K562 (cell line): ENCODE results near the gene ABCC9. TPM values are rescaled to one million over a fixed set of nuclear protein-coding genes. Genes with fewer than 3 reads are reported as not detected.

ENCODE experiments used
- ATAC-seq: fragments of 200-7000 bp; cut with Tn5 transposase; 3 replicates; pipeline ENCODE4 v1.9.1; 2020; ENCODE audit warnings: moderate library complexity
- BruUV-seq: library from RNA; stranded (reverse); fragments of 400-500 nt; replicated peaks from 2 replicates; lab custom pipeline; 2021; lab: Mats Ljungman, UMichigan
- CTCF ChIA-PET: fragments of 300-600 bp; formaldehyde crosslinking; extraction: SDS; loops from one replicate; lab custom pipeline; 2021; ENCODE audit warnings: low intra/inter-chr PET ratio; lab: Yijun Ruan, JAX
- POLR2A ChIA-PET: fragments of 300-600, 350-650 bp; sonication (Branson Sonifier 250); formaldehyde crosslinking; extraction: SDS; loops from one replicate; lab custom pipeline; 2021; ENCODE audit warnings: antibody characterized with exemption, inconsistent platforms; lab: Yijun Ruan, JAX
- DNase-seq, 4 experiments: peaks; one replicate each; pipeline versions ENCODE4 v3.0.0 to v3.0.0-alpha.2; 2011 to 2018; ENCODE audit warnings: low spot score in 3 of 4, mixed read lengths in 3 of 4; ENCODE audit errors: extremely low read depth in 1 of 4
- FAIRE-seq: peaks from 2 replicates; lab custom pipeline; 2011; peaks lifted over from hg19 to GRCh38; lab: Jason Lieb, UNC
- H2AFZ ChIP-seq: 2 replicates; pipeline ENCODE4 v1.6.0; 2011; ENCODE audit warnings: low read depth, low read length, control low read depth, inconsistent platforms
- H3K27ac ChIP-seq: fragments of 200-600 bp; 3 replicates; pipeline ENCODE4 v1.8.0; 2011; ENCODE audit warnings: low read depth, mild to moderate bottlenecking, control low read depth, inconsistent platforms, low read length, moderate library complexity, mixed read lengths; ENCODE audit errors: extremely low read depth
- H3K27me3 ChIP-seq, 2 experiments: fragments of 300-600 bp in 1 of 2; 2 replicates in 1 of 2; 3 replicates in 1 of 2; pipeline versions ENCODE4 v1.6.0 to v1.8.0; 2011; ENCODE audit warnings: inconsistent platforms in 2 of 2, low read length in 2 of 2, mild to moderate bottlenecking in 1 of 2, mixed read lengths in 1 of 2, moderate library complexity in 1 of 2; ENCODE audit not compliant: control insufficient read depth in 2 of 2, insufficient read depth in 2 of 2
- H3K36me3 ChIP-seq: fragments of 300-600 bp; 3 replicates; pipeline ENCODE4 v1.8.0; 2011; ENCODE audit warnings: mild to moderate bottlenecking, low read length, inconsistent platforms; ENCODE audit not compliant: control insufficient read depth, insufficient read depth
- H3K4me1 ChIP-seq, 2 experiments: fragments of 200-600 bp in 1 of 2; replicated peaks in 1 of 2; 2 replicates in 1 of 2; 3 replicates in 1 of 2; pipeline versions ENCODE4 v1.5.1 to v1.8.0; 2011; ENCODE audit warnings: inconsistent platforms in 2 of 2, low read length in 2 of 2, mild to moderate bottlenecking in 1 of 2, mixed read lengths in 1 of 2, moderate library complexity in 1 of 2; ENCODE audit not compliant: control insufficient read depth in 2 of 2, insufficient read depth in 2 of 2
- H3K4me2 ChIP-seq: 2 replicates; pipeline ENCODE4 v1.6.1; 2011; ENCODE audit warnings: low read length, control low read depth, inconsistent platforms, mixed read lengths; ENCODE audit not compliant: insufficient read depth
- H3K4me3 ChIP-seq: fragments of 200-600 bp; sonication (generic), shearing (Covaris generic); 2 replicates; pipeline ENCODE4 v1.5.1; 2016; ENCODE audit warnings: control low read depth, inconsistent platforms
- H3K79me2 ChIP-seq: fragments of 200-600 bp; 3 replicates; pipeline ENCODE4 v1.8.0; 2011; ENCODE audit warnings: low read length, inconsistent platforms; ENCODE audit not compliant: control insufficient read depth, insufficient read depth
- H3K9ac ChIP-seq, 2 experiments: 2 replicates each; pipeline versions ENCODE4 v1.6.0 to v1.6.1; 2011; ENCODE audit warnings: low read depth in 2 of 2, low read length in 2 of 2, control low read depth in 1 of 2, inconsistent platforms in 1 of 2, mild to moderate bottlenecking in 1 of 2, mixed read lengths in 1 of 2; ENCODE audit not compliant: insufficient read depth in 1 of 2
- H3K9me1 ChIP-seq: one replicate; pipeline ENCODE4 v1.6.0; 2011; ENCODE audit warnings: inconsistent platforms, mild to moderate bottlenecking, low read length, moderate library complexity; ENCODE audit not compliant: control insufficient read depth, insufficient read depth
- H3K9me3 ChIP-seq: replicated peaks from 2 replicates; pipeline ENCODE4 v1.5.1; 2011; ENCODE audit warnings: low read depth, low read length, inconsistent platforms; ENCODE audit not compliant: control insufficient read depth, insufficient read depth
- H4K20me1 ChIP-seq: replicated peaks from 2 replicates; pipeline ENCODE4 v1.6.1; 2011; ENCODE audit warnings: low read length, inconsistent platforms, mixed read lengths; ENCODE audit not compliant: control insufficient read depth, insufficient read depth
- CEBPZ ChIP-seq: fragments of 150-350 bp; IDR thresholded peaks from 2 replicates; pipeline ENCODE4 v1.6.1; 2014; ENCODE audit warnings: low read depth, mild to moderate bottlenecking, low read length, borderline replicate concordance
- DDX20 ChIP-seq: fragments of 450-650 bp; IDR thresholded peaks from 2 replicates; pipeline ENCODE4 v1.6.1; 2016; ENCODE audit warnings: missing genetic modification characterization, low read depth, mild to moderate bottlenecking, missing compliant biosample characterization, moderate library complexity
- MAFK ChIP-seq: IDR thresholded peaks from 2 replicates; pipeline ENCODE4 v1.6.1; 2011; ENCODE audit warnings: low read length, improper control_type of control experiment
- NBN ChIP-seq: fragments of 450-650 bp; IDR thresholded peaks from 2 replicates; pipeline ENCODE4 v1.6.1; 2016; ENCODE audit warnings: low read depth, mild to moderate bottlenecking
- PRPF4 ChIP-seq: fragments of 200-400 bp; formaldehyde crosslinking; IDR thresholded peaks from one replicate; pipeline ENCODE4 v1.6.1; 2017; ENCODE audit warnings: low read length, low read depth, mild to moderate bottlenecking; ENCODE audit not compliant: insufficient read depth, poor library complexity, severe bottlenecking
- PURB ChIP-seq: sonication (generic); formaldehyde crosslinking; IDR thresholded peaks from 2 replicates; pipeline ENCODE4 v1.9.0; 2021; ENCODE audit warnings: low read depth, mild to moderate bottlenecking, missing genetic modification reagents
- SRSF7 ChIP-seq: fragments of 200-400 bp; formaldehyde crosslinking; optimal IDR thresholded peaks from 2 replicates; pipeline ENCODE3; 2017; ENCODE audit warnings: mild to moderate bottlenecking, low read depth, low read length
- U2AF2 ChIP-seq: fragments of 200-400 bp; formaldehyde crosslinking; optimal IDR thresholded peaks from 2 replicates; pipeline ENCODE3; 2017; ENCODE audit warnings: low read depth, mild to moderate bottlenecking, low read length
- ZNF395 ChIP-seq: fragments of 200-800 bp; sonication (Bioruptor generic); IDR thresholded peaks from 2 replicates; pipeline ENCODE4 v1.6.1; 2017; ENCODE audit warnings: missing genetic modification characterization, missing compliant biosample characterization
- WGBS: fragments of 100-300 bp; shearing (Covaris generic); methylation state at CpG from one replicate; pipeline ENCODE4 v1.1.6; 2016; ENCODE audit warnings: low coverage, mixed read lengths; ENCODE audit not compliant: insufficient coverage; ENCODE audit errors: missing lambda C conversion rate; 5-methylcytosine and 5-hydroxymethylcytosine counted together
- in situ Hi-C: fragments of 300-500 bp; cut with MboI; formaldehyde crosslinking; loops from 4 replicates; pipeline ENCODE4 v1.15.0; 2018; ENCODE audit warnings: inconsistent platforms, mixed read lengths
- intact Hi-C: fragments of 100-400 bp; cut with micrococcal nuclease; formaldehyde crosslinking; loops from 2 replicates; pipeline ENCODE4 v1.14.2; 2022
- polyA plus RNA-seq, 8 experiments: library from polyadenylated mRNA; depleted of rRNA in 4 of 8; stranded (reverse) in 5 of 8; unstranded in 3 of 8; fragments of >200 nt; fragmentation: Nextera tagmentation in 2 of 8; fragmentation: Illumina TruSeq in 1 of 8; extraction: Ambion mirVana in 2 of 8; extraction: Trizol in 1 of 8; gene quantifications; 2 replicates each; pipeline versions ENCODE4 v1.2.1 to v1.2.3, GENCODE V29; 2011 to 2014; ENCODE audit warnings: inconsistent platforms in 1 of 8, missing spikeins in 1 of 8
- total RNA-seq, 7 experiments: library from RNA; depleted of rRNA in 6 of 7; stranded (reverse); fragments of >200 nt in 6 of 7; fragmentation: Illumina TruSeq in 2 of 7; extraction: Trizol in 2 of 7; gene quantifications; 2 replicates each; pipeline versions ENCODE4 v1.2.1 to v1.2.3, GENCODE V29; 2011 to 2021; ENCODE audit warnings: low replicate concordance in 1 of 7

ABCC9 gene
- total and polyA plus RNA-seq, 9 of the 15 experiments (the other 6 are each of a cell fraction or from before 2014, with no cell fraction given) = 0.05 to 0.40 (median 0.18) TPM

- Histone ChIP-seq H3K9me1 (no peaks in the 10 kb centered on the region), H3K27ac (peak overlapping the region; percentile 78), H3K27me3 (no peaks in the 10 kb centered on the region; a peak in 1 of 5 replicates), H3K4me1 (peaks cover 0 to 8% of the 10 kb centered on the region in 2 experiments; a peak in 3 of 5 replicates), H3K4me2 (no peak overlapping the region; the same call in 1 of the 2 replicates), H3K9me3 (no peaks in the 10 kb centered on the region), H3K4me3 (no peak overlapping the region), H3K9ac (peak overlapping the region in 1 of 2 experiments; percentile 63; a peak in 1 of 4 replicates), H3K79me2 (peaks cover 5% of the 10 kb centered on the region; the same call in 2 of the 3 replicates), H2AFZ (peak overlapping the region; percentile 61; the same call in 1 of the 2 replicates), H3K36me3 (no peaks in the 10 kb centered on the region; the same call in 2 of the 3 replicates), H4K20me1 (no peaks in the 10 kb centered on the region)
- ChIA-PET POLR2A (interaction anchor here (0.7 kb wide), 1 partner anchor 391 kb away, joined by 3 read pairs; no protein-coding TSS in a partner anchor), CTCF (no interaction called here)
- intact Hi-C loops = no loop called here
- BruUV-seq = no TSS peak
- ATAC-seq (no peak), DNase-seq (no peak), FAIRE-seq (no peak)
- in situ Hi-C loops = no loop called here
- no peak for TF ChIP-seq DDX20 (tag)
- no peak for TF ChIP-seq PRPF4
- no peak for TF ChIP-seq SRSF7
- TF ChIP-seq U2AF2 = no peak
- TF ChIP-seq MAFK = no peak
- no peak for TF ChIP-seq NBN
- no peak for TF ChIP-seq ZNF395 (CRISPR knock-in tag)
- no peak for TF ChIP-seq PURB (CRISPR knock-in tag)
- TF ChIP-seq CEBPZ = no peak
- WGBS = 35% methylated on average over 3 of the region's 3 CpGs
Measured at GRCh38 chr12:21776175-21776574, 165.1 kb downstream of the ABCC9 start.
